GM19452 (cell line): ENCODE measurements around the gene GRIPAP1.
A peak's percentile ranks its signal among the peaks of the same experiment; 100 is the strongest.

Experiments used
- ATAC-seq: cut with Tn5 transposase; IDR thresholded peaks from one replicate; pipeline ENCODE4 v1.9.1; 2021; ENCODE audit not compliant: unreplicated experiment

Gene GRIPAP1

DNA sequence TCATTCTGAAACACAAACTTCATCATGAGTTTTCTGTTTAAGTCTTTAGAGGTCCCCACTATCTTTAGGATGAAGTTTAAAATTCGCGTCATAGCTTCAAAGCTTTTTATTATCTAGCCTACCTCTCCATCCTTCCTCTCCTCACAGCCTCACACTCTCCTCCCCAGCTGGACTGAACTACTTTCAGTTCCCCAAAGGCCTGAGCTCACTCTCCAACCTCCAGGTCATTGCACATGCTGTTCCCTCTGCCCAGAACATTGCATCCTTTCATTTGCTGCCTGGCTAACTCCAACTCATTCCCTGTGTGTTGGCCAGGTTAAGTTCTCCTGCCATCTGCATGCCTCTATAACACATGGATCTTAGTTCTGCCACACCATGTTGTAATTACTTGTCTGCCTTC is 41.8 kb downstream of the GRIPAP1 start:
- ATAC-seq: no peak

DNA sequence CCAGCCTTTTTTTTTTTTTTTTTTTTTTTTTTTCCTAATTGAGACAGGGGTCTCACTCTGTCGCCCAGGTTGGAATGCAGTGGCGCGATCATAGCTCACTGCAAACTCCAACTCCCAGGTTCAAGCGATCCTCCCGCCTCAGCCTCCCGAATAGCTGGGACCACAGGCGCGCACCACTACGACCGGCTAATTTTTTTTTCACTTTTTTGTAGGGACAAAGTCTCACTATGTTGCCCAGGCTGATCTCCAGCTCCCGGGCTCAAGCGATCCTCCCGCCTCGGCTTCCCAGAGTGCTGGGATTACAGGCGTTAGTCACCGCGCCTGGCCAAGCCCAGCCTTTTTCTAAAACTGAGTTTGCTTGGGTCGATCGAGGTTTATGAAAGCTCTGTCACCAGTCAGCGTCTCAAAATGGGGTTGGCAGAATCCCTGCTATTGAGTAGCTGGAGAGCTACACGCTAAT is 43.4 kb downstream of the GRIPAP1 start:
- ATAC-seq: no peak

GRCh38 chrX:48957827-48958634 is 44.0 kb downstream of the GRIPAP1 start:
- peak; percentile 80 for ATAC-seq

GRCh38 chrX:48957477-48957826 is 44.6 kb downstream of the GRIPAP1 start, which contains the start of gene OTUD5:
OTUD5 (minus strand) TSS chrX:48957607; CDS start chrX:48957570, 37 bp downstream.
- peak; percentile 34 for ATAC-seq

- no peak for ATAC-seq
Observed at GRCh38 chrX:48956728-48957414, 45.2 kb downstream of the GRIPAP1 start.

DNA sequence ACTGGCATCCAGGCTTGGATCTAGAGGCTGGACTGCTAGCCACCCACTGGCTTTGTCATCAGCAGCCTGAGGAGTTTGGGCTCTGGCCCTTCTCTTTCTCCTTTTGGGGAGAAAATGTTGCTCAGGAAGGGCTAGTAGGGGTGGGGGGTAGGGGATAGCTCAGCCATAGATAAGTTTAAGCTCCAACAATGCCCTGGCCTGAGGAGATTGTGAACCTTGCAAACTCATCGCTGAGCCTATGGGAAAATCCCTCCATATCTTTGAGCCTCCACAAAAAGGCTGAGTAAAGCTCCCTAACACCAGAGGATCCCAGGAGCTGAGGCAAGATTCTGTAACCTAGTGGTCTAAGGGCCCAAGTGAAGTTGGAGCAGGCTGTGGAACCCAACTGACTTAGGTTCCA is 53.5 kb downstream of the GRIPAP1 start:
- ATAC-seq: no peak

- ATAC-seq: no peak
Observed at GRCh38 chrX:48945517-48946348, 56.3 kb downstream of the GRIPAP1 start.

- no peak for ATAC-seq
Observed at GRCh38 chrX:48942895-48943294, 59.2 kb downstream of the GRIPAP1 start.

GRCh38 chrX:48940404-48940955 is 61.6 kb downstream of the GRIPAP1 start:
- no peak for ATAC-seq

DNA sequence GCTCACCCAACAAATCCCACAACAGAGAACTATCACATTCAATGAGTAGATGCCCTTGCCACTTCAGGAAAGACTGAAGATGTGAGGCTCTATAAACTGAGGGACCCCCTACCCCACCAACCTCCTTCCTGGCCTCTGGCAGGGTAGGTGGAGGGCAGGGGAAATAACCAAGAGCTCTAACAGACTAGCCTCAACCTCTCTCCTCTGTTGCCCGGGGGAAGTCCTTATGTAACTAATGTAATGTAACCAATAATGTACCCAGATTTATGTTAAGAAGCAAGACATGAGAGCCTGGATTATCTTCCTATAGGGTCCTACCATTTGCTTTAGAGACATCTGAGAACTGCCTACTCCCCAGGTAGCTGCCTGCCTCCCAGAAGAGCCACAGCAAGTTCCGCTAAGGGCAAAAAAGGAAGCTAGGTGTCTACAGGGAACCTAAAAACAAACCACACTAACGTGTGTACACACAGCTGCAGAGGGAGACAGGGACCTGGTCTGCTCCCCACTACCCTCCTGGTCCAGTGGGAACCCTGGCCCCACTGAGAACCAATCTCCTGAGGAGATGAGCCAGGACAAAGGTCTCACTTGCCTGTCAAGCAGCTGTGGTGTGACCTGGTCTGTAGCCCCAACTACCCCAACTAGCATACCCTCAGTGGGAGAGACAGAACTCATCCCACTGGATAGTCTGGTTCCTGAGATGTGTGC is 62.4 kb downstream of the GRIPAP1 start:
- ATAC-seq: no peak

- ATAC-seq: peak; percentile 45
Observed at GRCh38 chrX:48938721-48939425, 63.2 kb downstream of the GRIPAP1 start.

DNA sequence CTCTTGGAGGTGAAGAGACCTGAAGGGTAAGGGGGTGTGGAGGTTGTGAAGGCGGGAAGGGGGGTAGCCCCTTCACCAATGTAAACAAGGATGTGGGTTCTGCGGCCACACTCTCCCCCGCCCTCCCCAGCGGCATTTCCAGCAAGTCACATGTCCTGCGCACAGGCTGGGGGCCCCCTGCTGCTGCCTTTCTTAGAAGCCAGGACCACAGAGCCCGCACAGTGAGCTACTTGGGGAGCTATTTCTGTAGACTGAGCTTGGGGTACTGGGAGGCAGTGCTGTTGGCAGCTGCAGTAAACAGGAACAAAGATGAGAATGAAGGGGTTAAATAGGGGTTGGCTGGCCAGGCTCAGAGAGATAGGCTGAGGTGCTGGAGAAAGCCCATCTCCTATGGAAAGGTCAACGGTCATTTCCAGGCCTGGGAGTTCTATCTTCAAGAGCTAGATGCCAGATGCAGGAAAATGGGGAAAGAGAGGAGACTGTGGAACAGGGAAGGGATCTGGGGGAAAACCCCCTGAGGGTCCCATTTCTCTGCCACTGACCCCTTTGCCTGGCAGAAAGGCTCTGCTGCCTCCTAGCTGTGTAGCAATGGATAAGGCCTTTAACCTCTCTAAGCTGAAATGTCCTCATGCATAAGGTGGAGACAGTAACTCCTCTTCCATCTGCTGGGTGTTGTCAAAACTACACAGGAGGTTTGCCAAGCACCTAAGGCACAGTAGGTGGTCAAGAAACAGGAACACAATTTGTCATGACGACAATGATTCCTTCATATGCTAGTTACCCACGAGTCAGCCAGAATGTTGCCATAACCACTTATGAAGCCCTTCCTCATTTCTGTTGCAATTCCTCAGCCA is 64.8 kb downstream of the GRIPAP1 start:
- ATAC-seq: peak; percentile 56

DNA sequence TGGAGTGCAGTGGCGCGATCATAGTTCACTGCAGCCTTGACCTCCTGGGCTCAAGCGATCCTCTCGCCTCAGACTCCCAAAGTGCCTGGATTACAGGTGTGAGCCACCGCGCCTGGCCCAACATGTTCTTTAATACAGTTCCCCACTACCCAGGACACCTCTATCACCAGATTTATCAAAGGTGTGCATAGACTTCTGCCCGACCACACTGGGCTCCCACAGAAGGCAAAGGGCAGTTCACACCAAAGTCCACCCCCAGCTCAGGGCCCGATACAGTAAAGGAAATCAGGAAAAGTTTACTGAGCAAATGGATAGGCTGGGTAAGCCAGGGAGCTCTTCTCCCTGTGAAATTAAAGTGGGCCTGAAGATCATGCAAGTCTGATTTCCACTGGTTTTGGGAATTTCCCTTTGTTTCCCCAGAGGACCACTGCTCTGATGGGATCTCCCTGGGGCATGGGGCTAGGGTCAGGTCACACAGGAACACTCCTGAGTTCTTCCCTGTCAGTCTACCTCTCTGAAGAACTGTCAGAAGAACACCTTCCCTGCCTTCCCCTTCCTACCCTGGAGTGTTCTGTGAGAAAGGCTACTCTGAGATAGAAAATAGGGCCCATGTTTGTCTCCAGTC is 65.5 kb downstream of the GRIPAP1 start:
- no peak for ATAC-seq

DNA sequence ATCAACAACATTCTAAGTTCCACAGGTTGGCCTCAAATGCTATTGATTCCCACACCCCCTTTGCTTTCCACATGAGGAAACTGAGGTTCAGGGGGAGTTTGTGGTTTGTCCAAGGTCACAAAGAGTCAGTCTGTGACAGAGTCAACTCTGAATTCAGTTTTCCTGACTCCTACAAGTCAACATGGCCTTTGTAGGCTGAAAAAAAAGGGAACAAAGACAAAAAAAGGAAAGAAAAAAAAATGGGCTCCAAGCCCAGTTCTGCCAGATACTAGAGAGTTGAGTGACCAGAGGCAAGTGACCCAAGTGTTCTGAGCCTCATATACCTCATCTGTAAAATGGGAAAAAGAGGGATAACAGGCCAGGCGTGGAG is 66.8 kb downstream of the GRIPAP1 start:
- ATAC-seq: no peak

DNA sequence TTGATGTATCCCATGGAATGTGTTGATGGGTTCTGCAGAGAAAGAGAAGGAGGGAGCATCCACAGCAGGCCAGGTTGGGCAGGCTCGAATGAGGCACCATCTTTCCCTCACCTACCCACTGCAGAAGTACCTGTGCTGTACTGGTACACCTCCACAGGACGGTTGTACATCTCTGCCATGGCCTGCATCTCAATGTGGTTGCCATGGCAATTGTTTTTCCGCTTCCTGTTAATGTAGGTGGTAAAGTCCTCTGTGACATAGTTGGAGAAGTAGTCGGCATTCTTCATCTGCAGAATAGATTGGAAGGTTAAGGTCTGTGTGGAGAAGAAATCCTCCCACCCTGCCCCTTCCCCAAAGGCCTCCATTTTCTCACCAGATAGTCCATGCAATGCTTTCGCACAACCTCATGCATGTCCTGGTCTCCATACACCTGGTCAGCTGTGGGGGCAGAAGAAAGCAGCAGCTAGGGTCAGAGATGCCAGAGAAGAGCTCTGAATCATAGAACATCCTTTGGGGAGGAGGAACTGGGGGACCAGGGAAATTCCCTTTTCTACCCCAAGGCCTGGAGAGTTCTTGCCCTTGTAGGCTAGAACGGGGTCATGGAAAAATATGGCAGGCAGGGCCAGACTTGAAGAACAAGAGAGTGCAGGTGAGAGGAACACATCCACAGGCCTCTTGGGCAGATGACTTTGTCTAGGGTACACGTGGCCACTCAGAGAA is 67.3 kb downstream of the GRIPAP1 start:
- no peak for ATAC-seq

DNA sequence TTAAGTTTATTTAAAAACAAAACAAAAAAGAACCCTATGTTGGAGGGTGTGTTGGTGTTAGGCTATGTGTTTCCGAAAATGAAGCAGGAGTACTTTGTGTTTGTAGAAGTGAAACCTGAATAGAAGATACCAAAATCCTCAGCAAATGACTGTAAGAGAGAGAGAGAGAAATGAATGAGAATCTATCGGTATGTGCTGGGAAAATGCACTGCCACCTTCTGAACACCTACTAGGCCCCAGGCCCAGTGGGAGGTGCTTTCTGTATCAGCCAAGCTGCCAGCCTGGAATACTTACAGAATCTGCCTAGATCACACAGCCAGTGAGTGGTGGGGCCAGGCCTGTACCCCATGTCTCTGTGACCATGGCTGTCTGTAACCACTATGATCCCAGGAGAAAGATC is 68.3 kb downstream of the GRIPAP1 start:
- ATAC-seq: no peak

- no peak for ATAC-seq
Observed at GRCh38 chrX:48927736-48928382, 74.2 kb downstream of the GRIPAP1 start.
